Panc1 (cell line): ENCODE data around the gene CBX8. TPM values are rescaled to one million over a fixed set of nuclear protein-coding genes. Genes with fewer than 3 reads are reported as not detected.

ENCODE experiments used
- ATAC-seq: fragments of 200-7000 bp; cut with Tn5 transposase; 2 replicates; pipeline ENCODE4 v1.9.1; 2020; ENCODE audit warnings: mild to moderate bottlenecking, moderate library complexity
- BruUV-seq: library from RNA; stranded (reverse); fragments of 400-500 nt; replicated peaks from 2 replicates; lab custom pipeline; 2021; lab: Mats Ljungman, UMichigan
- CTCF ChIA-PET: fragments of 300-600 bp; sonication (Branson Sonifier 250); formaldehyde crosslinking; loops from one replicate; lab custom pipeline; 2022; ENCODE audit warnings: antibody characterized with exemption; lab: Charles Lee
- POLR2A ChIA-PET: fragments of 300-600 bp; sonication (Branson Sonifier 250); formaldehyde crosslinking; loops from one replicate; lab custom pipeline; 2022; ENCODE audit warnings: antibody characterized with exemption; lab: Charles Lee
- DNase-seq: peaks from one replicate; pipeline ENCODE4 v3.0.0-alpha.2; 2010; ENCODE audit warnings: low read depth, low spot score
- H3K27ac ChIP-seq: 2 replicates; pipeline ENCODE4 v1.5.1; 2011; ENCODE audit warnings: mild to moderate bottlenecking, low read length, inconsistent platforms
- H3K27me3 ChIP-seq: fragments of 200-500 bp; sonication (Bioruptor generic); 2 replicates; pipeline ENCODE4 v1.6.0; 2014; ENCODE audit warnings: low read length, inconsistent platforms; ENCODE audit not compliant: control insufficient read depth, insufficient read depth
- H3K36me3 ChIP-seq: fragments of 200-500 bp; sonication (Bioruptor generic); 2 replicates; pipeline ENCODE4 v1.5.1; 2014; ENCODE audit warnings: inconsistent platforms, mild to moderate bottlenecking, low read length, moderate library complexity; ENCODE audit not compliant: control insufficient read depth, insufficient read depth
- H3K4me1 ChIP-seq: 2 replicates; pipeline ENCODE4 v1.5.1; 2011; ENCODE audit warnings: inconsistent platforms, mild to moderate bottlenecking, low read length, moderate library complexity; ENCODE audit not compliant: control insufficient read depth, insufficient read depth
- H3K4me3 ChIP-seq, 2 experiments: 2 replicates each; pipeline ENCODE4 v1.5.1; 2011 to 2012; ENCODE audit warnings: low read depth in 2 of 2, low read length in 2 of 2, mild to moderate bottlenecking in 2 of 2, inconsistent platforms in 1 of 2, moderate library complexity in 1 of 2
- H3K9me3 ChIP-seq: fragments of 200-500 bp; sonication (Bioruptor generic); 2 replicates; pipeline ENCODE4 v1.5.1; 2014; ENCODE audit warnings: low read depth, mild to moderate bottlenecking, inconsistent platforms, low read length, moderate library complexity; ENCODE audit not compliant: control insufficient read depth, insufficient read depth
- CTCF ChIP-seq: fragments of 450-650 bp; IDR thresholded peaks from 2 replicates; pipeline ENCODE4 v1.5.1; 2017; ENCODE audit warnings: mild to moderate bottlenecking
- POLR2AphosphoS5 ChIP-seq: IDR thresholded peaks from 2 replicates; pipeline ENCODE4 v1.6.1; 2012; ENCODE audit warnings: mild to moderate bottlenecking, low read depth, low read length, moderate library complexity
- REST ChIP-seq, 2 experiments: IDR thresholded peaks; 2 replicates each; pipeline ENCODE4 v1.6.1; 2011 to 2012; ENCODE audit warnings: low read depth in 2 of 2, control low read depth in 1 of 2, low read length in 1 of 2, mild to moderate bottlenecking in 1 of 2, moderate library complexity in 1 of 2; ENCODE audit not compliant: insufficient read depth in 1 of 2
- SIN3A ChIP-seq: IDR thresholded peaks from 2 replicates; pipeline ENCODE4 v1.6.1; 2012; ENCODE audit warnings: low read depth, mild to moderate bottlenecking, low read length, moderate library complexity, borderline replicate concordance; ENCODE audit not compliant: insufficient read depth
- TCF7L2 ChIP-seq: IDR thresholded peaks from 2 replicates; pipeline ENCODE4 v1.6.1; 2011; ENCODE audit warnings: mild to moderate bottlenecking, low read depth, low read length, inconsistent platforms
- in situ Hi-C: cut with HindIII; loops from 2 replicates; pipeline ENCODE4 v1.10.0; 2016; ENCODE audit warnings: low sequenced_read_pairs, low pct_unique_long_range_greater_than_20kb
- intact Hi-C: fragments of 100-400 bp; cut with micrococcal nuclease; formaldehyde crosslinking; loops from one replicate; pipeline ENCODE4 v1.10.0; 2022; ENCODE audit not compliant: unreplicated experiment
- total RNA-seq: library from RNA; stranded (reverse); gene quantifications from one replicate; pipeline ENCODE4 v1.2.1, GENCODE V29; 2021; ENCODE audit not compliant: unreplicated experiment

Gene CBX8
- total RNA-seq, 1 experiment from 2014 or later: 15.3 TPM

DNA sequence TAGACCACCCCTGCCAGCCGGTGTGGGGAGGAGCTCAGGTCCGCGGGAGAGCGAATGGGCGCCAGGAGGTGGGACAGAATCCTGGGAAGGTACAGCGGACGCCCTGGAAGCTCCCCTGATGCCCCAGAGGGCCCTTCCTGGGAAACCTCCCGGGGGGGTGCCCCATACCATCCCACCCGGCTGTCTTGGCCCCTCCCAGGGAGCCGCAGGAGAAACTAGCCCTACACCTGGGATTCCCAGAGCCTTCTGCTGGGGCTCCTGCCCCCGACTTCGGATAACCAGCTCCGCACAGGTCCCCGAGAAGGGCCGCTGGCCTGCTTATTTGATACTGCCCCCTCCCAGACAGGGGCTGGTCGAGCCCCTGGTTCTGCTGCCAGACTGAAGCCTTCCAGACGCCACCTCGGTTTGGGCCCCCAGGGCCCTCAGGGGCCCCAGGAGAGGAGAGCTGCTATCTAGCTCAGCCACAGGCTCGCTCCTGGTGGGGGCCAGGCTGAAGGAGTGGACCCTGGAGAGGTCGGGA is 45.3 kb upstream of the CBX8 start:
- in situ Hi-C loops: no loop called here
- POLR2A ChIA-PET: interaction anchor here (1.0 kb wide), 1 partner anchor 146 kb away, joined by 3 read pairs; no protein-coding TSS in a partner anchor
- H3K27me3 ChIP-seq: no peaks in the 10 kb centered on the region
- peak overlapping the region; percentile 50 to 64; a peak in 3 of 4 replicates for H3K4me3 ChIP-seq
- BruUV-seq: no TSS peak
- DNase-seq: no peak
- ATAC-seq: no peak
- H3K27ac ChIP-seq: peak overlapping the region; percentile 59
- H3K36me3 ChIP-seq: peaks cover 7% of the 10 kb centered on the region; the same call in 1 of the 2 replicates
- H3K4me1 ChIP-seq: peaks cover 28% of the 10 kb centered on the region
- H3K9me3 ChIP-seq: no peaks in the 10 kb centered on the region
- no peak for TF ChIP-seq TCF7L2
- TF ChIP-seq SIN3A: no peak
- no peak for TF ChIP-seq POLR2AphosphoS5
- no peak for TF ChIP-seq CTCF
- no peak for TF ChIP-seq REST (IDR thresholded peaks at IDR 0.05; ENCODE audit: insufficient read depth in 1 of 2, low read depth in 2 of 2, low read length in 1 of 2)
- intact Hi-C loops: loop anchor here (10.0 kb wide), 1 partner anchor 73 kb away; no protein-coding TSS in a partner anchor
- CTCF ChIA-PET: interaction anchor here (0.5 to 0.6 kb wide), 3 partner anchors 8 to 94 kb away, joined by 3 read pairs; no protein-coding TSS in a partner anchor

DNA sequence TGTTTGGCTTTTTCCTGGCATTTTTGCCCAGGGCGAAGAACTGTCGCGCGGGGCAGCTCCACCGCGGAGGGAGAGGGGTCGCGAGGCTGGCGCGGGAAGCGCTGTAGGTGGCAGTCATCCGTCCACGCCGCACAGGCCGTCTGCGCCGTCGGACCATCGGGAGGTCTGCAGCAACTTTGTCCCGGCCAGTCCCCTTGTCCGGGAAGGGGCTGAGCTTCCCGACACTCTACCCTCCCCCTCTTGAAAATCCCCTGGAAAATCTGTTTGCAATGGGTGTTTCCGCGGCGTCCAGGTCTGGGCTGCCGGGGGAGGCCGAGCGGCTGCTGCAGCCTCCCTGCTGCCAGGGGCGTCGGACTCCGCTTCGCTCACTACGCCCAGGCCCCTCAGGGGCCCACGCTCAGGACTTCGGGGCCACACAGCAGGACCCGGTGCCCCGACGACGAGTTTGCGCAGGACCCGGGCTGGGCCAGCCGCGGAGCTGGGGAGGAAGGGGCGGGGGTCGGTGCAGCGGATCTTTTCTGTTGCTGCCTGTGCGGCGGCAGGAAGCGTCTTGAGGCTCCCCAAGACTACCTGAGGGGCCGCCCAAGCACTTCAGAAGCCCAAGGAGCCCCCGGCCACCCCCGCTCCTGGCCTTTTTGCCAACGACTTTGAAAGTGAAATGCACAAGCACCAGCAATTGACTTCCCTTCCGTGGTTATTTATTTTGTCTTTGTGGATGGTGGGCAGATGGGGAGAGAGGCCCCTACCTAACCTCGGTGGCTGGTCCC is 44.7 kb upstream of the CBX8 start:
- ATAC-seq: no peak
- peaks cover 34% of the 10 kb centered on the region for H3K4me1 ChIP-seq
- no TSS peak for BruUV-seq
- H3K36me3 ChIP-seq: peaks cover 7% of the 10 kb centered on the region; the same call in 1 of the 2 replicates
- no peak for DNase-seq
- ChIA-PET POLR2A (interaction anchor here (0.6 to 1.0 kb wide), 2 partner anchors 147 to 1488 kb away, joined by 3 to 6 read pairs; no protein-coding TSS in a partner anchor), CTCF (interaction anchor here (0.5 to 1.9 kb wide), 3 partner anchors 8 to 41 kb away, joined by 3 to 4 read pairs (median 3); no protein-coding TSS in a partner anchor)
- in situ Hi-C loops (no loop called here), intact Hi-C loops (loop anchor here (10.0 kb wide), 1 partner anchor 73 kb away; no protein-coding TSS in a partner anchor)
- TF ChIP-seq SIN3A (no peak), POLR2AphosphoS5 (peak; percentile 38; the same call in 1 of the 2 replicates), REST (IDR thresholded peaks at IDR 0.05; ENCODE audit: insufficient read depth in 1 of 2, low read depth in 2 of 2, low read length in 1 of 2) (no peak)
- H3K9me3 ChIP-seq: no peaks in the 10 kb centered on the region
- H3K27me3 ChIP-seq: no peaks in the 10 kb centered on the region
- peak overlapping the region; percentile 59 for H3K27ac ChIP-seq
- peak overlapping the region; percentile 17 to 23 for H3K4me3 ChIP-seq
